H1 (cell line): ENCODE data around the gene BMF. TPM values are rescaled to one million over a fixed set of nuclear protein-coding genes. Genes with fewer than 3 reads are reported as not detected.
A peak's percentile ranks its signal among the peaks of the same experiment; 100 is the strongest.

Experiments used
- CTCF ChIA-PET: fragments of 300-600 bp; sonication (Branson Sonifier 250); formaldehyde crosslinking; loops from one replicate; lab custom pipeline; 2021; ENCODE audit not compliant: partially characterized antibody; lab: Charles Lee
- POLR2A ChIA-PET: fragments of 300-600 bp; sonication (Branson Sonifier 250); formaldehyde crosslinking; loops from one replicate; lab custom pipeline; 2021; ENCODE audit warnings: inconsistent platforms; ENCODE audit not compliant: partially characterized antibody; lab: Charles Lee
- DNase-seq, 2 experiments: peaks; one replicate each; pipeline versions ENCODE4 v3.0.0 to v3.0.0-alpha.2; 2010 to 2022; ENCODE audit warnings: low spot score in 2 of 2, low read depth in 1 of 2, mixed read lengths in 1 of 2
- FAIRE-seq: peaks from 2 replicates; lab custom pipeline; 2011; peaks lifted over from hg19 to GRCh38; lab: Jason Lieb, UNC
- H2AFZ ChIP-seq: 2 replicates; pipeline ENCODE4 v1.8.1; 2012; ENCODE audit warnings: low read length, inconsistent platforms
- H2AK5ac ChIP-seq: 2 replicates; pipeline ENCODE4 v1.6.1; 2013; ENCODE audit warnings: low read depth, low read length
- H2BK120ac ChIP-seq: replicated peaks from 2 replicates; pipeline ENCODE3; 2013; ENCODE audit warnings: low read depth, low read length, inconsistent platforms
- H2BK12ac ChIP-seq: 2 replicates; pipeline ENCODE4 v1.6.1; 2013; ENCODE audit warnings: low read depth, low read length
- H2BK15ac ChIP-seq: 2 replicates; pipeline ENCODE4 v1.6.1; 2013; ENCODE audit warnings: low read length
- H2BK20ac ChIP-seq: 2 replicates; pipeline ENCODE4 v1.6.1; 2013; ENCODE audit warnings: low read length
- H2BK5ac ChIP-seq: 2 replicates; pipeline ENCODE4 v1.6.1; 2013; ENCODE audit warnings: low read depth, low read length
- H3K14ac ChIP-seq: 2 replicates; pipeline ENCODE4 v1.6.1; 2013; ENCODE audit warnings: inconsistent platforms; ENCODE audit not compliant: insufficient read length
- H3K18ac ChIP-seq: 2 replicates; pipeline ENCODE4 v1.6.1; 2013; ENCODE audit warnings: low read length; ENCODE audit errors: extremely low read depth
- H3K23ac ChIP-seq: 2 replicates; pipeline ENCODE4 v1.6.1; 2013; ENCODE audit warnings: inconsistent platforms; ENCODE audit not compliant: insufficient read length
- H3K23me2 ChIP-seq: 2 replicates; pipeline ENCODE4 v1.6.1; 2013; ENCODE audit warnings: low read depth, low read length
- H3K27ac ChIP-seq: 2 replicates; pipeline ENCODE4 v1.6.1; 2011; ENCODE audit warnings: low read depth, low read length, inconsistent platforms
- H3K27me3 ChIP-seq, 4 experiments: replicated peaks in 1 of 4; 1 replicate in 1 of 4; 2 replicates in 3 of 4; pipeline versions ENCODE4 v1.6.1 to v1.8.1; 2011 to 2013; ENCODE audit warnings: low read length in 3 of 4, mild to moderate bottlenecking in 3 of 4, inconsistent platforms in 2 of 4, mixed read lengths in 2 of 4, moderate library complexity in 1 of 4; ENCODE audit not compliant: control insufficient read depth in 3 of 4, insufficient read depth in 3 of 4; ENCODE audit errors: extremely low read depth in 1 of 4
- H3K36me3 ChIP-seq, 4 experiments: 2 replicates each; pipeline versions ENCODE4 v1.6.1 to v1.8.1; 2011 to 2013; ENCODE audit warnings: mild to moderate bottlenecking in 4 of 4, low read length in 3 of 4, moderate library complexity in 2 of 4, control low read depth in 1 of 4, inconsistent platforms in 1 of 4; ENCODE audit not compliant: insufficient read depth in 4 of 4, control insufficient read depth in 2 of 4
- H3K4ac ChIP-seq: replicated peaks from 2 replicates; pipeline ENCODE3; 2013; ENCODE audit warnings: low read length, low read depth, mixed read lengths, inconsistent platforms; ENCODE audit not compliant: insufficient read length
- H3K4me1 ChIP-seq, 4 experiments: replicated peaks in 1 of 4; 1 replicate in 1 of 4; 2 replicates in 3 of 4; pipeline versions ENCODE4 v1.6.1 to v1.8.1; 2011 to 2013; ENCODE audit warnings: low read length in 3 of 4, inconsistent platforms in 2 of 4, mixed read lengths in 1 of 4; ENCODE audit not compliant: insufficient read depth in 4 of 4, control insufficient read depth in 3 of 4
- H3K4me2 ChIP-seq, 2 experiments: 2 replicates each; pipeline versions ENCODE4 v1.6.1 to v1.8.1; 2011 to 2013; ENCODE audit warnings: low read depth in 2 of 2, low read length in 2 of 2, control low read depth in 1 of 2, inconsistent platforms in 1 of 2, mild to moderate bottlenecking in 1 of 2; ENCODE audit not compliant: insufficient read depth in 1 of 2
- H3K4me3 ChIP-seq, 4 experiments: fragments of 200-600, 300-600 bp in 1 of 4; sonication (generic), shearing (Covaris generic), sonication (Bioruptor Twin) in 1 of 4; 2 replicates each; pipeline versions ENCODE4 v1.5.1 to v1.8.1; 2011 to 2016; ENCODE audit warnings: low read length in 4 of 4, low read depth in 3 of 4, control low read depth in 2 of 4, inconsistent platforms in 2 of 4, mild to moderate bottlenecking in 2 of 4, mixed read lengths in 1 of 4, moderate library complexity in 1 of 4; ENCODE audit not compliant: insufficient read depth in 2 of 4; ENCODE audit errors: extremely low read depth in 1 of 4
- H3K56ac ChIP-seq: replicated peaks from 2 replicates; pipeline ENCODE3; 2013; ENCODE audit warnings: low read depth, mild to moderate bottlenecking, mixed read lengths, low read length, inconsistent platforms; ENCODE audit not compliant: insufficient read length
- H3K79me1 ChIP-seq: 2 replicates; pipeline ENCODE4 v1.6.1; 2013; ENCODE audit warnings: low read depth, low read length, control low read depth
- H3K79me2 ChIP-seq, 2 experiments: 2 replicates each; pipeline versions ENCODE4 v1.6.1 to v1.8.1; 2012 to 2013; ENCODE audit warnings: low read length in 2 of 2, mild to moderate bottlenecking in 2 of 2, inconsistent platforms in 1 of 2; ENCODE audit not compliant: insufficient read depth in 2 of 2, control insufficient read depth in 1 of 2
- H3K9ac ChIP-seq, 4 experiments: replicated peaks in 1 of 4; 1 replicate in 1 of 4; 2 replicates in 3 of 4; pipeline versions ENCODE4 v1.6.1 to v1.8.1; 2011 to 2013; ENCODE audit warnings: low read depth in 3 of 4, low read length in 3 of 4, control low read depth in 2 of 4, mild to moderate bottlenecking in 2 of 4, moderate library complexity in 2 of 4, inconsistent platforms in 1 of 4; ENCODE audit errors: extremely low read depth in 1 of 4
- H3K9me3 ChIP-seq, 2 experiments: 2 replicates each; pipeline versions ENCODE4 v1.6.1 to v1.8.1; 2012 to 2013; ENCODE audit warnings: mild to moderate bottlenecking in 2 of 2, moderate library complexity in 2 of 2, control low read depth in 1 of 2, inconsistent platforms in 1 of 2, low read depth in 1 of 2, low read length in 1 of 2, mixed read lengths in 1 of 2; ENCODE audit not compliant: insufficient read depth in 2 of 2
- H4K20me1 ChIP-seq, 2 experiments: replicated peaks in 1 of 2; 2 replicates each; pipeline versions ENCODE3 to v1.8.1; 2011 to 2013; ENCODE audit warnings: inconsistent platforms in 2 of 2, low read length in 2 of 2, mild to moderate bottlenecking in 1 of 2; ENCODE audit not compliant: insufficient read depth in 2 of 2, control insufficient read depth in 1 of 2
- H4K5ac ChIP-seq: 2 replicates; pipeline ENCODE4 v1.6.1; 2013; ENCODE audit warnings: low read length, low read depth, mixed read lengths, inconsistent platforms; ENCODE audit not compliant: insufficient read length
- H4K8ac ChIP-seq: 2 replicates; pipeline ENCODE4 v1.8.0; 2013; ENCODE audit warnings: mild to moderate bottlenecking, moderate library complexity, low read length, inconsistent platforms; ENCODE audit not compliant: insufficient read depth; ENCODE audit errors: extremely low read depth
- H4K91ac ChIP-seq: replicated peaks from 2 replicates; pipeline ENCODE3; 2013; ENCODE audit warnings: low read length, mixed read lengths, inconsistent platforms; ENCODE audit not compliant: insufficient read length
- RBBP5 ChIP-seq: IDR thresholded peaks from 2 replicates; pipeline ENCODE4 v1.7.1; 2012; ENCODE audit warnings: low read depth, mild to moderate bottlenecking, inconsistent platforms, low read length, moderate library complexity, borderline replicate concordance
- RFX5 ChIP-seq: IDR thresholded peaks from 2 replicates; pipeline ENCODE4 v1.6.1; 2011; ENCODE audit warnings: low read depth, low read length, improper control_type of control experiment, borderline replicate concordance
- WGBS, 2 experiments: shearing (Covaris generic) in 1 of 2; methylation state at CpG; one replicate each; pipeline versions ENCODE4 v1.1.6 to v1.1.7; 2013 to 2015; ENCODE audit warnings: low lambda C conversion rate in 2 of 2, mixed read lengths in 2 of 2, inconsistent platforms in 1 of 2, low coverage in 1 of 2, missing lambda C conversion rate in 1 of 2; ENCODE audit not compliant: insufficient replicate concordance in 2 of 2, insufficient coverage in 1 of 2, insufficient read length in 1 of 2; ENCODE audit errors: extremely low coverage in 1 of 2, missing lambda C conversion rate in 1 of 2; 5-methylcytosine and 5-hydroxymethylcytosine counted together
- polyA plus RNA-seq, 7 experiments: library from polyadenylated mRNA; depleted of rRNA in 3 of 7; stranded (reverse) in 5 of 7; unstranded in 2 of 7; fragments of >200 nt in 5 of 7; fragments of 200-250 nt in 2 of 7; gene quantifications; 1 replicate in 5 of 7; 2 replicates in 1 of 7; 4 replicates in 1 of 7; pipeline versions ENCODE4 v1.2.1 to v1.2.3, GENCODE V29; 2011 to 2013; ENCODE audit warnings: missing spikeins in 2 of 7, mixed read lengths in 2 of 7
- total RNA-seq: library from RNA; stranded (reverse); fragmentation: NEBNext Ultra II Directional; extraction: Animal tissue kit (Norgen Biotek cat#: 25700); gene quantifications from 2 replicates; pipeline ENCODE4 v1.2.1, GENCODE V29; 2021

The BMF gene
- total and polyA plus RNA-seq, 2 of the 8 experiments (the other 6 are each of a cell fraction or from before 2014, with no cell fraction given): 21.2 to 24.2 TPM

DNA sequence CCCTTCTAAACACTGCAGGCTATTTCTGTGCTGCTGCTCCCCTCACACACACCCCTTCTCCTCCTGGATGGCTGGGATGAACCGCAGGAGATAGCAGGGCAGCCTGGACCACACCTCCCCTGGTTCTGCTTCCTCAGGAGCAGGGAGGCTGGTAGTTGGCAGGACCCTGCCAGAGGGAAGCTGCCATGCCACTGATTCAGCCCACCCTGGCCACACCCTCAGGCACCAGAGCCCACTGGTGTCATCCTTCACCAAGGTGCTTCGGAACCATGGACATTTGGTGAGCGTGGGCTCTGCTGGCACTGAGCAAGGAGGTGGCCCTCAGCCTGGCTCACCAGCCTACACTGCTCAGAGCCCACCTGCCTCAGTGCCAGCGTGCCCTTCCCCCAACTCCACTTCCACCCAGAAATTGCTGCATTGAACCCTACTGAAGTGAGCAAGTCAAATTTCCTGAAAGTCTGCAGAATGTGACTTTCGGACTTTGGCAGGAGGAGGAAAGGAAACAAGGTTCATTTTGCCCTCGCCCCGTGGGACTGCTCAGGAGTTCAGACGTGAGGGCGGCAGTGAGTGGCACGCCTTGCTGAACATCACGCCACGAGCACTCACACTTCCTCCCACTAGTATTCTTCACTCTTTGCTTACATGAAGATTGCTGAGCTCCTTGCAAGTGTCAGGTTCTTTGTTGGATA, 26.3 kb downstream of the BMF start:
- Histone ChIP-seq H3K18ac (peak overlapping the region; percentile 63), H2BK120ac (no peak overlapping the region), H3K9ac (peak overlapping the region in 2 of 4 experiments; percentile 25 to 27; a peak in 2 of 7 replicates), H2BK12ac (peak overlapping the region; percentile 89; the same call in 1 of the 2 replicates), H3K23me2 (0 out of 2 replicates have a peak, but pooled peaks cover 5% of the 10 kb centered on the region), H4K5ac (no peak overlapping the region), H3K27ac (no peak overlapping the region), H3K4me3 (peak overlapping the region in 1 of 4 experiments; percentile 42; a peak in 3 of 8 replicates), H3K27me3 (peaks cover 0 to 12% (median 7%) of the 10 kb centered on the region in 4 experiments; a peak in 4 of 7 replicates), H3K4ac (no peak overlapping the region), H3K79me2 (no peaks in the 10 kb centered on the region), H2AK5ac (0 out of 2 replicates have a peak overlapping the region, but pooled peaks have one; percentile 54), H3K79me1 (no peaks in the 10 kb centered on the region), H3K23ac (no peak overlapping the region), H3K56ac (no peak overlapping the region), H4K20me1 (no peaks in the 10 kb centered on the region), H4K8ac (no peak overlapping the region), H3K9me3 (no peaks in the 10 kb centered on the region), H2AFZ (peak overlapping the region; percentile 77), H4K91ac (peak overlapping the region; percentile 18), H3K36me3 (no peaks in the 10 kb centered on the region), H2BK20ac (peak overlapping the region; percentile 76; the same call in 1 of the 2 replicates), H2BK5ac (peak overlapping the region; percentile 35; the same call in 1 of the 2 replicates), H3K4me1 (peaks cover 3 to 15% (median 9%) of the 10 kb centered on the region in 4 experiments), H3K4me2 (peak overlapping the region; percentile 35 to 54), H3K14ac (no peak overlapping the region), H2BK15ac (peak overlapping the region; percentile 8; the same call in 1 of the 2 replicates)
- WGBS, 2 experiments: 87% methylated on average over 12 of the region's 12 CpGs; no CpG with 5 or more reads in 1 of the 2 experiments
- FAIRE-seq (no peak), DNase-seq (no peak)
- TF ChIP-seq RFX5 (no peak), RBBP5 (0 out of 2 replicates have a peak, but pooled peaks have one; percentile 14)
- CTCF ChIA-PET: interaction anchor here (1.2 to 21.4 kb wide), 9 partner anchors 10 to 213 kb away, joined by 3 to 312 read pairs (median 5); partner anchors contain the start of gene BMF
- POLR2A ChIA-PET: interaction anchor here (0.7 to 1.5 kb wide), 4 partner anchors 21 to 79 kb away, joined by 3 to 7 read pairs (median 5); partner anchors contain the start of gene BUB1B
